ENCODE data around the gene ZNF609. TPM values are rescaled to one million over a fixed set of nuclear protein-coding genes. Genes with fewer than 3 reads are reported as not detected.
"Not testable (repeated sequence)": the region's sequence is repeated elsewhere in the genome, so short reads cannot be mapped to it uniquely, and the experiment has no call there.

The ZNF609 gene
- total RNA-seq, 4 donors from 2014 or later: 38.7 to 50.6 (median 43.9) TPM

GRCh38 chr15:64480891-64481290 lies 20.5 kb downstream of the ZNF609 start:
- Histone ChIP-seq H3K4me1 (peaks cover 0 to 38% (median 2%) of the 10 kb centered on the region in 3 donors), H3K36me3 (no peaks in the 10 kb centered on the region), H3K9me3 (no peaks in the 10 kb centered on the region), H3K27me3 (no peaks in the 10 kb centered on the region), H3K27ac (no peak overlapping the region), H3K4me3 (no peak overlapping the region)
- TF ChIP-seq CTCF (IDR thresholded peaks at IDR 0.05) (no peak), POLR2A (IDR thresholded peaks at IDR 0.05) (no peak), POLR2AphosphoS5 (IDR thresholded peaks at IDR 0.05) (no peak), EP300 (IDR thresholded peaks at IDR 0.05) (no peak)
- ATAC-seq: no peak
- 55 to 57% methylated on average over 4 of the region's 4 CpGs for WGBS, 2 donors (ENCODE audit: low coverage in 1 of 2)

DNA sequence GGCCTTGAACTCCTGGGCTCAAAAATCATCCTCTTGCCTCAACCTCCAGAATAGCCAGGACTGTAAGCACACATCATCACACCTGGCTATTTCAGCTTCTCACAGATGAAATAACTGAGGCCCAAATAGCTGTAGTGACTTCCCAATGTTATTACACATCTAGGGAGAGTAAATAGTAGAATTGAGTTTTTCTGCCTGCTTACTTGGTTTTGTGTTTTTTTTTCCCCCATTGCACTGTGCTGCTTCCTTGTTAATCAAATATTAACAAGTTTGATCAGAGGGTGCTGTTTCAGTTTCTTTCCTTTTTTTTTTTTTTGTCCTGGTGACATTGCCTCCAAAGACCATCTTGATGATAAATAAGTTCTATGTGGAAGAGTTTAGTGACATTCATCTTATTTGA lies 23.4 kb downstream of the ZNF609 start:
- no peak for ATAC-seq
- Histone ChIP-seq H3K9me3 (no peaks in the 10 kb centered on the region), H3K27me3 (no peaks in the 10 kb centered on the region), H3K36me3 (no peaks in the 10 kb centered on the region), H3K4me1 (peaks cover 0 to 17% (median under 1%) of the 10 kb centered on the region in 3 donors), H3K27ac (no peak overlapping the region), H3K4me3 (no peak overlapping the region)
- TF ChIP-seq EP300 (IDR thresholded peaks at IDR 0.05): no peak
- no peak for TF ChIP-seq POLR2AphosphoS5 (IDR thresholded peaks at IDR 0.05)
- no peak for TF ChIP-seq CTCF (IDR thresholded peaks at IDR 0.05)
- TF ChIP-seq POLR2A (IDR thresholded peaks at IDR 0.05): no peak

DNA sequence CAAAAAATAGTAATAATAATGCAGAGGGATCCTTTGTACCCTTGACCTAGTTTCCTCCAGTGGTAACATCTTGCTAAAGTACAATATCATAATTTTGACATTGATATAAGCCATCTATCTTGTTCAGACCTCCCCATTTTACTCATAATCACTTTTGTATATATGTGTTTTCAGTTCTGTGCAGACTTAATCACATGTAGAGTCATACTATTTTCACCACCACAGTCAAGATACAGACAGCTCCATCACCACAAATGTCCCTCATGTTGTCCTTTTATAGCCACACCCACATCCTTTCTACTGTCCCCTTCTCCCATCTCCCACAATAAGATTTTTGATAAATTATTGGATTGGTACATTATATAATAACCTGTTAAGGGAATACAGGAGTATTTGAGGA lies 25.4 kb downstream of the ZNF609 start:
- Histone ChIP-seq H3K4me1 (peaks cover 0 to 24% (median 0%) of the 10 kb centered on the region in 3 donors), H3K9me3 (no peaks in the 10 kb centered on the region), H3K27me3 (no peaks in the 10 kb centered on the region), H3K36me3 (peaks cover 0 to 10% of the 10 kb centered on the region in 2 donors), H3K4me3 (no peak overlapping the region), H3K27ac (no peak overlapping the region)
- no peak for TF ChIP-seq EP300 (IDR thresholded peaks at IDR 0.05)
- TF ChIP-seq POLR2AphosphoS5 (IDR thresholded peaks at IDR 0.05): no peak
- TF ChIP-seq CTCF (IDR thresholded peaks at IDR 0.05): no peak
- no peak for TF ChIP-seq POLR2A (IDR thresholded peaks at IDR 0.05)
- no peak for ATAC-seq

- H3K4me1 ChIP-seq: peaks cover 0 to 33% (median 0%) of the 10 kb centered on the region in 3 donors
- no peak overlapping the region for H3K27ac ChIP-seq
- H3K4me3 ChIP-seq: no peak overlapping the region
- no peak for ATAC-seq
- peaks cover 0 to 14% of the 10 kb centered on the region in 2 donors for H3K36me3 ChIP-seq
- no peaks in the 10 kb centered on the region for H3K27me3 ChIP-seq
- no peak for TF ChIP-seq POLR2AphosphoS5 (IDR thresholded peaks at IDR 0.05)
- no peak for TF ChIP-seq CTCF (IDR thresholded peaks at IDR 0.05)
- no peaks in the 10 kb centered on the region for H3K9me3 ChIP-seq
These were observed 30.4 kb downstream of the ZNF609 start for GRCh38 chr15:64490598-64491259.

DNA sequence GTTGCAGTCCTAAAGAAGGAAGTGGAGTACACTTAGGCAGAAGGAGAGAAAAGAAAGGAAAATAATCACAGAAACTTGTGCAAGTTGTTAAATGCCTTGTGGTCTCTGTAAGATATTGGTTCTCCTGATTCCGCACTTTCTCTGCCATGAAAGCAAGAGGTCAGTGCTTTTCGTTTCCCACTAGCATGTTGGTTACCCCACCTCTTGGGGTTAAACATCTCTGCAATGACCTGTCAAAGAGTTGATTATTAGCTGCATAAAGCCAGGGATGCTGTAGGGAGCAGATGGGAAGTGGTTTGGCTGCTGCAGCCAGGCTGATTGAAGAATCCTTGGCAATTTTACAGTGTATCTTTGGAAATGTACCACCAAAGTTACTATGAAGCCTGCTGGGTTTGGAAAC lies 33.3 kb downstream of the ZNF609 start:
- H3K4me1 ChIP-seq: peaks cover 0 to 40% (median 0%) of the 10 kb centered on the region in 3 donors
- no peaks in the 10 kb centered on the region for H3K27me3 ChIP-seq
- WGBS, 2 donors (ENCODE audit: low coverage in 1 of 2): 55 to 100% methylated on average over 1 to 2 of the region's 2 CpGs
- H3K4me3 ChIP-seq: no peak overlapping the region
- no peaks in the 10 kb centered on the region for H3K9me3 ChIP-seq
- peaks cover 0 to 14% of the 10 kb centered on the region in 2 donors for H3K36me3 ChIP-seq
- ATAC-seq: no peak
- H3K27ac ChIP-seq: no peak overlapping the region
- TF ChIP-seq POLR2AphosphoS5 (IDR thresholded peaks at IDR 0.05) (no peak), POLR2A (IDR thresholded peaks at IDR 0.05) (no peak), EP300 (IDR thresholded peaks at IDR 0.05) (no peak), CTCF (IDR thresholded peaks at IDR 0.05) (no peak)

DNA sequence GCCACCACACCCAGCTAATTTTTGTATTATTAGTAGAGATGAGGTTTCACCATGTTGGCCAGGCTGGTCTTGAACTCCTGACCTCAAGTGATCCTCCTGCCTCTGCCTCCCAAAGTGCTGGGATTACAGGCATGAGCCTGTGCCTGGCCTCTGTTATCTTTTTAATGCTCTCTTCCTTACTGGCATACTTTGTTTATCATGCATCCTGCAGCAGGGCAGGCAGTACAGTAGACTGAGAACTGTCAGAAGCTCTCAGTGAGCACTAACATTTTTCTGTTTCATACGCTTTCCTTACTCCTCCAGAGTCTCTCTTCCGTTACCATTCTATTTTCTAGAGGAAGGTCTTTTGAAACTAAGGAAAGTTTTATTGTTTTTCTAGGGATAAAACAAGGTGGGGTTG lies 35.6 kb downstream of the ZNF609 start:
- H3K36me3 ChIP-seq: peaks cover 0 to 23% of the 10 kb centered on the region in 2 donors
- ATAC-seq, H3K27me3 ChIP-seq, H3K27ac ChIP-seq, H3K4me3 ChIP-seq, H3K9me3 ChIP-seq: not testable (repeated sequence)
- peaks cover 0 to 42% (median 3%) of the 10 kb centered on the region in 3 donors for H3K4me1 ChIP-seq
- 91 to 100% methylated on average over 2 of the region's 2 CpGs for WGBS, 2 donors (ENCODE audit: low coverage in 1 of 2)

Data from gastroesophageal sphincter (tissue), 4 donors.